Lower lobe of right lung (tissue), 2 donors: Measurements from ENCODE around the gene PLEKHJ1. TPM values are rescaled to one million over a fixed set of nuclear protein-coding genes. Genes with fewer than 3 reads are reported as not detected.
A peak's percentile ranks its signal among the peaks of the same experiment; 100 is the strongest.

ENCODE experiments used
- ATAC-seq, 2 donors: fragments of 200-7000 bp; cut with Tn5 transposase; one replicate each; pipeline ENCODE4 v1.9.1; 2020 to 2022; ENCODE audit warnings: mild to moderate bottlenecking in 2 of 2, moderate library complexity in 2 of 2
- DNase-seq: peaks from one replicate; pipeline ENCODE4 v3.0.0-alpha.2; 2020
- H3K27ac ChIP-seq: fragments of 200-600 bp; one replicate; pipeline ENCODE4 v1.8.0; 2022
- H3K27me3 ChIP-seq: fragments of 200-600 bp; one replicate; pipeline ENCODE4 v1.8.0; 2022; ENCODE audit warnings: low read depth
- H3K36me3 ChIP-seq: fragments of 200-600 bp; one replicate; pipeline ENCODE4 v1.8.0; 2022; ENCODE audit warnings: mild to moderate bottlenecking
- H3K4me1 ChIP-seq: fragments of 200-600 bp; one replicate; pipeline ENCODE4 v1.8.0; 2022
- H3K4me3 ChIP-seq: fragments of 200-600 bp; one replicate; pipeline ENCODE4 v1.8.0; 2022; ENCODE audit warnings: mild to moderate bottlenecking
- H3K9me3 ChIP-seq: fragments of 200-600 bp; one replicate; pipeline ENCODE4 v1.8.0; 2022
- intact Hi-C: fragments of 100-400 bp; cut with DNase I; formaldehyde crosslinking; loops from one replicate; pipeline ENCODE4 v1.11.0; 2022
- total RNA-seq: library from RNA; stranded (reverse); fragmentation: NEBNext Ultra II Directional; extraction: Animal tissue kit (Norgen Biotek cat#: 25700); gene quantifications from one replicate; pipeline ENCODE4 v1.2.1, GENCODE V29; 2021
- TF ChIP-seq, protein P1 (sequence below): fragments of 200-600 bp; IDR thresholded peaks from one replicate; pipeline ENCODE4 v1.8.0; 2022; ENCODE audit warnings: antibody characterized with exemption, mild to moderate bottlenecking
- donor health status: DM: no; HTN: yes; CAD: no; lungs with severe emphysema.

Gene PLEKHJ1
- total RNA-seq, 1 donor from 2014 or later: 52.0 TPM

DNA sequence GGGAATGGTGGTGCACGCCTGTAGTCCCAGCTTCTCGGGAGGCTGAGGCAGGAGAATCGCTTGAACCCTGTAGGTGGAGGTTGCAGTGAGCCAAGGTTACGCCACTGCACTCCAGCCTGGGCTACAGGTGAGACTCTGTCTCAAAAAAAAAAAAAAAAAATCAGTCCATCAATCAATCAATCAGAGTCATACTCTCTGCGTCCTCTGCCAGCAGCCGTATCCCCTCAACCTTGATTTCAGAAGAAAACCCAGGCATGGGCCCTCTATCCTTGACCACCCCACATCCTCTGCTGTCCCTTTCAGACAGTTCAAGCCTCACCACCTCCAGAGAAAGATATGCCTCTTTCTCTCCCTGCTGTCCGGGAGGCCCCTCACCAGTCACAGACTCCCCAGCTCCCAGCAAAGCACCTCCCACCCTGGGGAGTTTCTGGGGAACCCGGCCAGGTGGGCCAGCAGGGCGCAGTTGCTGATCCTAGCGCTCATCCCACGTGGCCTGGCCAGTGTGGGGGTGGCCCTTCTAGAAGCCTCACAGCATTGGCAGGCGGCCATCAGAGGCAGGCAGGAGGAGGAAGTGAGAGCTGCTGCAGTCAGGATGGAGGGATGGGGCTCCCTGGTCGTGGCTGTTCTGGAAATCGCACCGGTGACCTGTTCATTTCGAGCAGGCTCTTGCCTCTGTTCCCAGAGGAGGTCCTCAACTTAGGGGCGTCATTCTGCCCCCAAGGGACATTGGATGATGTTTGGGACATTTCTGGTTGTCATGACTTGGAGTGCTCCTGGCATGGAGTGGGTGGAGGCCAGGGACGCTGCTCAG lies 30.3 kb upstream of the PLEKHJ1 start:
- Histone ChIP-seq H3K27ac (peak overlapping the region; percentile 20), H3K36me3 (peaks cover 3% of the 10 kb centered on the region), H3K9me3 (no peaks in the 10 kb centered on the region), H3K4me3 (peak overlapping the region; percentile 14), H3K4me1 (peaks cover 45% of the 10 kb centered on the region), H3K27me3 (no peaks in the 10 kb centered on the region)
- TF ChIP-seq, protein P1, sequence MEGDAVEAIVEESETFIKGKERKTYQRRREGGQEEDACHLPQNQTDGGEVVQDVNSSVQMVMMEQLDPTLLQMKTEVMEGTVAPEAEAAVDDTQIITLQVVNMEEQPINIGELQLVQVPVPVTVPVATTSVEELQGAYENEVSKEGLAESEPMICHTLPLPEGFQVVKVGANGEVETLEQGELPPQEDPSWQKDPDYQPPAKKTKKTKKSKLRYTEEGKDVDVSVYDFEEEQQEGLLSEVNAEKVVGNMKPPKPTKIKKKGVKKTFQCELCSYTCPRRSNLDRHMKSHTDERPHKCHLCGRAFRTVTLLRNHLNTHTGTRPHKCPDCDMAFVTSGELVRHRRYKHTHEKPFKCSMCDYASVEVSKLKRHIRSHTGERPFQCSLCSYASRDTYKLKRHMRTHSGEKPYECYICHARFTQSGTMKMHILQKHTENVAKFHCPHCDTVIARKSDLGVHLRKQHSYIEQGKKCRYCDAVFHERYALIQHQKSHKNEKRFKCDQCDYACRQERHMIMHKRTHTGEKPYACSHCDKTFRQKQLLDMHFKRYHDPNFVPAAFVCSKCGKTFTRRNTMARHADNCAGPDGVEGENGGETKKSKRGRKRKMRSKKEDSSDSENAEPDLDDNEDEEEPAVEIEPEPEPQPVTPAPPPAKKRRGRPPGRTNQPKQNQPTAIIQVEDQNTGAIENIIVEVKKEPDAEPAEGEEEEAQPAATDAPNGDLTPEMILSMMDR: no peak
- DNase-seq (peak; percentile 94), ATAC-seq (peak in 1 of 2 donors; percentile 20)
- intact Hi-C loops: no loop called here

DNA sequence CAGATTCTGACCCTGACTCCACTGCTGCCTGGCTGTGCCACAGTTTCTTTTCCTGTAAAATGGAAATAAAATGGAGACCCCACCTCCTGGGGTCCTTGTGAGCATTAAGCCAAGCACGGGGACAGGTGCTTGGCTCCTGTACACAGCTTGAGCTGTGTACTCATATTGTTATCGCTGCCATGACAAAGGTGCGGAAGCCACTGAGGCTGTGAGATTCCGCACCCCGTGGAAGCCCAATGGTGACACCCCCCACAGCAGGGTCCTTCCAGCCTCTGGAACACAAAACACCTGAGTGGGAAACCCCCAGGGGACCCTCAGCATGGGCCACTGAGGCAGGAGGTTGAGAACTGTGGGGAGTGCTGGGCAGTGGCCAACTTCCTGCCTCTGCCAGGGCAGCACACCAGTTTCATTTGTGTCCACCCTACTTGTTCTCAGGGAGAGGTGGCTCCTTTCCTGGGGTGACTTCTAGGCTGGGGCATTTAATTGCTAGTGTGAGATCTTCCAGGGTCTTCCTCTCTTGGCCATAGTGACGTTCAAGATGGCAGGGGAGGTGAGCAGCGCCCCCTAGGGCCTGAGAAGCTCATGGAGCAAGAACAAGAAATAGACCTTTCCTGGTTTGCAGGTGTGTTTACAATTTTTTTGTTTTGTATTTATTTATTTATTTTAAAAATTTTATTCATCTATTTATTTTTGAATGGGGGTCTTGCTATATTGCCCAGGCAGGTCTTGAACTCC lies 25.5 kb upstream of the PLEKHJ1 start:
- Histone ChIP-seq H3K4me3 (no peak overlapping the region), H3K4me1 (peaks cover 18% of the 10 kb centered on the region), H3K27ac (no peak overlapping the region), H3K36me3 (no peaks in the 10 kb centered on the region), H3K27me3 (no peaks in the 10 kb centered on the region), H3K9me3 (no peaks in the 10 kb centered on the region)
- intact Hi-C loops: no loop called here
- TF ChIP-seq, protein P1: peak; percentile 64
- ATAC-seq: no peak
- DNase-seq: no peak

DNA sequence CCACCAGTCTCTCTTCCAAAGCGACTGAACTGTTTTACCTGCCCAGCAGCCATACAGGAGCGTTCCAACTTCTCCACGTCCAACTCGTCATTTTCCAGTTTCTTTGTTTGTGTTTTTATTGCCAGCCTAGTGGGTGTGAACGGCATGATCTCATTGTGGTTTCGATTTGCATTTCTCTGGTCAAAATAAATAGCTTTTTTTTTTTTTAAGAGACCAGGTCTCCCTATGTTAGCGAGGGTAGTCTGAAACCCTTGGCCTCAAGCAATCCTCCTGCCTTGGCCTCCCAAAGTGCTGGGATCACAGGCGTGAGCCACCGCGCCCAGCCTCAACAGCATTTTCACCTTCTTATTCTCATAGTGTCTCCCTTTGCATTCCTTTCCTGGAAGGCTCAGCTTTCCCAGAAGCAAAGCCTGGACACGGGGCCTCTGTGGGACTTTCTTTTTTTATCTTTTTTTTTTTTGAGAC lies 24.2 kb upstream of the PLEKHJ1 start:
- DNase-seq: no peak
- intact Hi-C loops: no loop called here
- Histone ChIP-seq H3K9me3 (no peaks in the 10 kb centered on the region), H3K27ac (no peak overlapping the region), H3K4me3 (no peak overlapping the region), H3K36me3 (no peaks in the 10 kb centered on the region), H3K27me3 (no peaks in the 10 kb centered on the region), H3K4me1 (peaks cover 9% of the 10 kb centered on the region)
- ATAC-seq: no peak
- TF ChIP-seq, protein P1: no peak

DNA sequence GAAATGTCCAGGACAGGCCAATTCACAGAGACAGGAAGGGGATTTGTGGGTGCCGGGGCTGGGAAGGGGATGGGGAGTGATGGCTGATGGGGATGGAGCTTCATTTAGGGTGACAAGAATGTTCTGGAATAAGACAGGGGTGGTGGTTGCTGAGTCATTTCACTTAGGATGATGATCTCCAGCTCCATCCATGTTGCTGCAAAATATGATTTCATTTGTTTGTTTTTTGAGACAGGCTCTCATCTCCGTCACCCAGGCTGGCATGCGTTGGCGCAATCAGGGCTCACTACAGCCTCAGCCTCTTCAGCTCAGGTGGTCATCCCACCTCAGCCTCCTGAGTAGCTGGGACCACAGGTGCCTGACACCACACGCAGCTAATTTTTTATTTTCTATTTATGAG lies 23.2 kb upstream of the PLEKHJ1 start:
- intact Hi-C loops: no loop called here
- no peak for ATAC-seq
- H3K36me3 ChIP-seq: no peaks in the 10 kb centered on the region

DNA sequence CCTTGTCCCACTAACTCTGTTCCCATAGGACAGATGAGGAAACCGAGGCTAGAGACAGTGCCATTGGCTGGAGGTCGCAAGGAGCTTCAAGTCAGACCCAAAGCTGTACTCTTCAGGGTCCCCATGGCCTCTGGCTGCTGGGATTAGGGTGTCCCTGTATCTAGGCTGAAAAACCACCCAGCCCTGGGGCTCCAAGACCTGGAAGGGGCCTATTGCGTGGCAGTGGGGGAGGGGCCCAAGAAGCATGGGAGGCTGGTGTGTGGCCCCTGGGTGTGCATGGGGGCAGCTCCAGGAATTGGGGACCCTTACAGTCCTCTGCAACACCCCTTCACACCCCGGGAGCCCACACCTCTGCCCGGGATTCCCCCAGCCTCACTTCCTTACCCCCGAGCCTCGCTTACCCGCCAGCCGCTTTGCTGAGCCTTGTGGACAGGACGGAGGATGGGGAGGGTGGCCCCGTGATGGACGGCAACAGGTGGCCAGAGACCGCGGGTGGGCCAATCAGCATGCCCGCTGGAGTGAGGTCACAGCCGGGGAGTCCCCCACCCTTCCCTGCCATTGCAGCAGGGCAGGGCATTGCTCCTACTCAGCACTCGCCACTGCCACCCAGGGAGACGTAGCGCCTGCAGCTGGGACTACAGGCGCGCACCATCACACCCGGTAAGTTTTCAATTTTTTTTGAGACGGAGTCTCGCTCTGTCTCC lies 20.0 kb upstream of the PLEKHJ1 start, which contains the start of gene JSRP1:
Gene JSRP1 (minus strand): TSS at position 436 of the 704 bp plus-strand sequence. CDS start 1,103 bp downstream, outside the sequence.
- TF ChIP-seq, protein P1: no peak
- Histone ChIP-seq H3K4me1 (peaks cover 23% of the 10 kb centered on the region), H3K4me3 (no peak within 1 kb of the TSS), H3K36me3 (no peaks in the 10 kb centered on the region), H3K9me3 (no peaks in the 10 kb centered on the region), H3K27me3 (peaks cover 33% of the 10 kb centered on the region), H3K27ac (no peak within 1 kb of the TSS)
- DNase-seq: no peak
- intact Hi-C loops: no loop called here
- ATAC-seq: no peak

More for the DNA sequence above, 23.2 kb upstream of the PLEKHJ1 start:
- DNase-seq: no peak
- Histone ChIP-seq H3K9me3 (no peaks in the 10 kb centered on the region), H3K27ac (no peak overlapping the region), H3K27me3 (peaks cover 2% of the 10 kb centered on the region), H3K4me1 (no peaks in the 10 kb centered on the region), H3K4me3 (no peak overlapping the region)
- TF ChIP-seq, protein P1: no peak
